ENCODE data around the gene KMT2C.
"Not testable (repeated sequence)": the region's sequence is repeated elsewhere in the genome, so short reads cannot be mapped to it uniquely, and the experiment has no call there.

KMT2C gene

DNA sequence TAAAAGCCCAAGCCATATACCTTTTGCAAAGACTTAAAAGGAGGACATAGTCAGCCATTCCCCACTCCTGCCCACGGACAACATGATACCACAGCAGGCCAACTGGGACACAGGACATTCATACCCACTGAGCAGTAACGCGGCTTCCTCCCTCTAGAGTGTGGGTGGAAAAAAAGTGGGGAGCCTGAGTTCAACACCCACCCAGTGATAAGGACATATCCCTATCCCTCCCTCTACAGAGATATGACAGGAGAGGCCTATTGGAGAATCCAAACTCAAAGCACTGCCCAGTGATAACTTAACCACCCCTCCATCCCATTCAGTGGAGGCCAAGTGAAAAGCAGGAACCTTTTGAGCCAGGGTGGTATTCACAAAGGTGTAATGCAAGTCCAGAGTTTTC is 148.8 kb downstream of the KMT2C start:
- not testable (repeated sequence) for DNase-seq

DNA sequence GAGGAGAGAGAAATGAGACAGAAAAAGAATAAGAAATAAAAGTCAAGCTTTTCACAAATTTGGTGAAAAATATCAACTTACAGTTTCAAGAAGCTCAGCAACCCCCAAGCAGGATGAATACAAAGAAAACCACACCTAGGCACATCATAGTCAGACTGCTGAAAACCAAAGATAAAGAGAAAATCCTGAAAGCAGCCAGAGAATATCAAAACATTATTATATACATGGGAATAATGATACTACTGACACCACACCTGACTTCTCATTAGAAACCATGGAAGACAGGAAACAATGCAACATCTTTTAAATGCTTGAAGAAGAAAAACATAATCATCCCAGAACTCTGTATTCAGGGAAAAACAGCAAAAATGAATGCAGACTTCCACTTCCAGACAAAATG is 149.6 kb downstream of the KMT2C start:
- DNase-seq, result not testable (repeated sequence)

DNA sequence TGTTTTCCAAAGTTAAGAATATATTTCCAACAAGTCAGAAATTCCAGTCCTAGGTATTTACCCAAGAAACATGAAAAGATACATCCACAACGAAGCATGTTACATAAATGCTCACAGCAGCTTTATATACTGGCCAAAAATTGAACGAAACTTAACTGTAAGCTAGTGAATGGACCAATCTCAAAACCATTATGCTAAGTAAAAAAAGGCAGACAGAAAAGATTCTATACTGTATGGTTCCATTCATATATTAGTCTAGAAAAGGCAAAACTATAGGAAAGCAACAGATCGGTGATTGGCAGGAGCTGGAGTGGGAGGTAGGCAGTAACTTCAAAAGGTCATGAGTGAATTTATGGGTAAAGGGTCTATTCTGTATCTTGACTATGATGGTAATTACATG is 150.8 kb downstream of the KMT2C start:
- not testable (repeated sequence) for DNase-seq

DNA sequence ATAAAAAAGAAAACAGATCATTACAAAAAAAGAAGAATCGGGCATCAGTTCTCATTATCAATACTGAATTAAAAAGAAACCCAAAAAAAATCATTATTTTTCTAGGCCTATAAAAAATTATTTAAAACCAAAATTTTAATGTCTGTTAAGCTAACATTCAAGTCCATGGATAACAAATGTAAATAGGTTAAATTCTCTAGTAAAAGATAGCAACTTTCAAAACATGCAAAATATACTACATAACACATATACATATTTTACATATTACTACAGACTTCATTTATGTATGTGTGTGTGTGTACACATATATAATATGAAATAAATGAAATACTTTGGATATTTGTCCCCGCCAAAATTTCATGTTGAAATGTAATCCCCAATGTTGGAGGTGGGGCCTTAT is 158.1 kb downstream of the KMT2C start:
- not testable (repeated sequence) for DNase-seq

DNA sequence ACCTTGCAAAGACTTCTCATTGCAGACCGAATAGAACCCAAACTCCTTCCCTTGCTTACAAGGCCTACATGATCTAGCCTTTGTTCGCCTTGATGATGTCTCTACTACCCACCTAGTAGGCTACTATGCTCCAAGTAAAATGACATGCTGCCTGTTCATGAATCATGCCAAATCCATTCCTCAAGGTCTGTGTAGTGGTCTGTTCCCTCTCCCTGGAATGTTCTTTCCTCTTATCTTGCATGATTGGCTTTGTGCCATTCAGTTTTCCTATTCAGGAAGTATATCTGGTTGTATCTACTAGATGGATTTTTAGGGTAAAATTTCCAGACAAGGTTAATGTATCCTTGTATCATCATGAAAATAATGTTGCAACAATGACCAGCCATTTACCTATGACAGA is 165.4 kb downstream of the KMT2C start:
- DNase-seq, result not testable (repeated sequence)

DNA sequence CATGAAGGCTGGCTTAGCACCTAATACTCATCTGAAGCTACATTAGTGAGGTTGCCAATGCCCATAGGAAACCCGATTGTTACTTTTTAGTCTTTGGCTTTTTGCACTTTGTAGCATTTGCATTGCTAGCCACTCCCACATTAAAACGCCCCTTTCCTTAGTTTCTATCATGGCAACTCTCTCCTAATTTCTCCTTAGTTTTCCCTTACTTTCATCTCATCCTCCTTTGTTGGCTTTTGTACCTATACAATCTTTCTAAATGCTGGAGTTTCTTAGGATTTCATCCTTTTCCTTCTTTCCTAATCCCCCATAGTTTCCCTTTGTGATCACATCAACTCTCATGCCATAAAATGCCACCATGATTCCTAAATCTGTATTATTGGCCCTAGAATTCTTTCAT is 168.9 kb downstream of the KMT2C start:
- DNase-seq, result not testable (repeated sequence)

DNA sequence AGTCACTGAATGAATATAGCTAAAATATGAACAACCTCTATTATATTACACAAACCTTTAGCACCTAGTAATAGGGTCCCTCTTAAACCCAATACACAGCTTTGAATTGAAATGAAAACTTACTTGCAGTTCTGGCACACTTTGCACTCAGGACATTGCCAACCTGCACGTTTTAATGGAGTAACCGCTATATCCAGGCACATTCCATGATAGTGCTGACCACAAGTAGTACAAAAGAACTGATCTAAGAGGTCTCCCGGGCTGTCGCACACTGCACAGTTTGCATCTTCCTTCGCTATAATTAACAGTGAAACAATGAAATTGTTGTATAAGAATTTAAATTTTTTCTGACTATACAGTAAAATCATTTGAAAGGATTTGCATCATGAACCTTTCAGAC is 170.9 kb downstream of the KMT2C start:
- not testable (repeated sequence) for DNase-seq

DNA sequence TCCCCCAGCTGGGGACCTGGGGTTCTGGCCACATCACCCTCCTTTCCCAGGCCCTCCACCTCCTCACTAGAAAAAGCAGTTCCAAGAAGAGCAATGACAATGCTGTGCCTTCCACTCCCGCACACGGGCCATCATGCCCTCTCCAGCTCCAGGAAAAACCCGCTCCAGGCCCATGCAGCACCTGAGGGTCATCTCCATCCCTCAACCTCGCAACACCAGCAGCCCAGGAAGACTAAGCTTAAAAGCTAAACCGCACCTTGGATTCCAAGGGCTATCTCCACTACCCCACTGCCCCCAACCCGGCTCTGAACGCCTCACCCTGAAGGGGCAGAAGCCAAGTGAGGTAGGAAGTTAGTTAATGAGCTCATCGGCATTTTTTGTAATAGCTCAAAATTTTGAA is 173.7 kb downstream of the KMT2C start:
- DNase-seq, result not testable (repeated sequence)

DNA sequence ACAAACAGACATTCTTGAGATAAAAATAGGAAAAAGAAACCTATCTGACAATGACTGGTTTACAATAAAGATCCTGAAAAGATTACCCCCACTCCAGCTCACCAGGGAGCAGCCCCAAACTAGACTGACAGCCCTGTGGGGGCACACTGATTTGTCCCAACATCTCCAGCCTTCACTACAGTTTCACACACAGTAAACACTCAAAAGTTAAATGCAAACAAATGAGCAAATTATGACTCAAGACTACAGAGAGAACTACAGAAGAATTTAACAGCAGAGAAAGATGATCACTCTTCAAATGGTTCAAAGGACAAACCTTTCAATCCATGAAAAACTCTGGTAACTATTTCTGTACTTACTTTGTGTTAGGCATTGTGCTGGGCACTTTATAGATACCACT is 176.2 kb downstream of the KMT2C start:
- DNase-seq, result not testable (repeated sequence)

DNA sequence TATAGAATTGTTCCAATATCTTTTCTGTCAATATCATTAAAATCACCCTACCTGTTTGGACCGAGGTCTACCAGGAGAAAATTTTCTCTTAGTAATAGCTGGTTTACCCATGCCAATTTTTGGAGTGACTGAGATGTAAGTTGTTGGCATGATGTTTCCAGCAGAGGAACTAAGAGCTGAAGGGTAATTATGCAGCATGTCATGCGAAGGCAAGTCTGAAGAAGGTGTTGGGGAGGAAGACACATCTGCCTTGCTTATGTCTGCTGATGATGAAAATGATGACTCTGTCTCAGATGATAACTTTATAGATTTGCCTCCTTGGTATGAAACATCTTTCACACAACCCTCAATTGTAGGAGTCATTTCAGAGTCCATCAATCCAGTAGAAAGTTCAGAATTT is 188.0 kb downstream of the KMT2C start:
- DNase-seq, result not testable (repeated sequence)

DNA sequence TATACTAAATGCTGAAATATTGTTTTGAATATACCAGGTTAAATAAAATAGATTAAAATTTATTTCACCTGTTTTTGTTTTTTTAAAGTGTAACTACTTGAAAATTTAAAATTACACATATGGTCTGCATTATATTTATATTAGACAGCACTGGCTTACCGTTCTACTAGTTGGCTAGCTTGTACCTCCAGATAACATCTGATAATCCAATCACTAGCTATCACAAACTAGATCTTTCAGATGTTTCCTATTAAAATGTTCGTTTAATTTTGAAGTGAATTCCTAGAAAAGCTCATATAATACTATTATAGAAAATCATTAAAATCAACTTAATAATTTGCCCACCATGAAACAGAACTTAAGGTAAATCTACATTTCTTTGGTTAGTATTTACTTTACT is 190.4 kb downstream of the KMT2C start:
- DNase-seq, result not testable (repeated sequence)

DNA sequence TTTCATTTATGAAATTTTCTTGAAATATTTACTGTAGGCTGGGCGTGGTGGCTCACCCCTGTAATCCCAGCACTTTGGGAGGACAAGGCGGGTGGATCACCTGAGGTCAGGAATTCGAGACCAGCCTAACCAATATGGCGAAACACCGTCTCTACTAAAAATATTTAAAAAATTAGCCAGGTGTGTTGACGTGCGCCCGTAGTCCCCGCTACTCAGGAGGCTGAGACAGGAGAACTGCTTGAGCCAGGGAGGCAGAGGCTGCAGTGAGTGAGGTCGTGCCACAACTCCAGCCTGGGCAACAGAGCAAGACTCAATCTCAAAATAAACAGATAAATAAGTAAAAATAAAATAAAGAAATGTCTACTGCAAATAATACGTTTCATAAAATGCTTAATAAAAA is 192.3 kb downstream of the KMT2C start:
- not testable (repeated sequence) for DNase-seq

DNA sequence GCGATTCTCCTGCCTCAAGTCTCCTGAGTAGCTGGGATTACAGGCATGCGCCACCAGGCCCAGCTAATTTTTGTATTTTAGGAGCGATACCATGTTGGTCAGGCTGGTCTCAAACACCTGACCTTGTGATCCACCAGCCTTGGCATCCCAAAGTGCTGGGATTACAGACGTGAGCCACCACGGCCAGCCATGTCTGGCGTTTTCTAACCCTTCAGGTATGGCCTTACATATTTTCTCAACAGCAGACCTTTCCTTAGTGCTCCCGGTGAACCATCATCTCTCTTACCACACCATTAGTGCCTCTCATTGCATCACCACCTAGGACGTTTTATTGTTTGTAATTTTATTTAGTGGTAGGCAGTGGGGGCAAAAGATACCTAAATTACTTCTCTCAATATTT is 194.5 kb downstream of the KMT2C start:
- DNase-seq, result not testable (repeated sequence)

DNA sequence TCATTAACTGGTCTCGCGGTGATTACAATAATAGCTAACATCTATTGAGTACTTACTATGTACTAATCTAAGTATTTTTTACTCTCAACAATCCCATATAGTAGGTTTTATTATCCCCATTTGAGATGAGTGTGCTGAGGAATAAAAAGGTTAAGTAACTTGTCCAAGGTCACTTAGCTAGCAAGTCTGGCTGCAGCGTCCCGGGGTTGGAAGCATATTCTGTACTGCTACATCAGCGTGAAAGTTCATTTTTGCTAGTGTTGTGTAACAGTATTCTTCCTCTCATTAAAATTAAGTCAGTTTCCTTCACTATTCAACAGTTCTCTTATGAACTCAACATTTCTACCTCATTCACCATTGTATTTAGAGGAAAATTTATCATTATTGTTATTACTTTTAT is 199.5 kb downstream of the KMT2C start:
- not testable (repeated sequence) for DNase-seq

DNA sequence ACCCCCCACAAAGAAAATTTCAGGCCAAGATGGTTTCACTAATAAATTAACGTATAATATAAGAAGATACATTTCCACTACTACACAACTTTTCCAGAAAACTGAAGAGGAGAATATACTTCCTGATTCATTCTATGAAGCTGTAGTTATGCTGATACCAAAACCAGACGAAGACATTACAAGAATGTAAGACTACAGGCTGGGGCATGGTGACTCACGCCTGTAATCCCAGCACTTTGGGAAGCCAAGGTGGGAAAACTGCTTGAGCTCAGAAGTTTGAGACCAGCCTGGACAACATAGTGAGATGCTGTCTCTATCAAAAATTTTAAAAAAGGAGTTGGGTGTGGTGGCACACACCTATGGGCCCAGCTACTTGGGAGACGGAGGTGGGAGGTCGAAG is 201.4 kb downstream of the KMT2C start:
- not testable (repeated sequence) for DNase-seq

DNA sequence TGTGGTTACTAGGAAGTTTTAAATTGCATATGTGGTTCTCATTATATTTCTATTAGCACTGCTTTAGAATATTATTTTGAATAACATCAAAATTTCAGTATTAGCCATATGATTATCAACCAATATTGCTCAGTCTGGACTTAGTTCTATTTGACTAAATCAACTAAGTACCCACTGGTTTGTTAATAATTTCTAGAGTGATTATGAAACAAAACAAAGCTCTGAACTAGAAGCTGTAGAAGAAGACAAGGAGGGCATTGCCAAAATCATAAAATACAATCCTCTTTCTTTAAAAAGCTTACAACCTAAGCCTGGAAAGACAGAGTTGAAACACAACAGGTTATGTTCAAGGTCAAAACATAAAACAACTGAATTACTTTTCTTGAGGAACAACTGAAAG is 204.7 kb downstream of the KMT2C start:
- DNase-seq, result no peak

DNA sequence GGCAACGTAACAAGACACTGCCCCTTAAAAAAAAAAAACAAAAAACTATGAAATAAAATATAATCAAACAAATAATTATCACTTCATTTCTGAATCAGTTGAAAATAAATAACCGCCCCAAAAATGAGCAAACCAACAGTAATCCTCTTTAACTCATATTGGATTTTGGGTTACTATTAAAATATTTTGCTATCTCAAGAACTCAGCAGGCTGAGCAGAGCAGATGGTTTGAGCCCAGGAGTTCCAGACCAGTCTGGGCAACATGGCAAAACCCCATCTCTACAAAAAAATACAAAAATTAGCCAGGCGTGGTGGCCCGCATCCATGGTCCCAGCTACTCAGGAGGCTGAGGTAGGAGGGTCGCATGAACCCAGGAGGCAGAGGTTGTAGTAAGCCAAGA is 216.2 kb downstream of the KMT2C start:
- not testable (repeated sequence) for DNase-seq

DNA sequence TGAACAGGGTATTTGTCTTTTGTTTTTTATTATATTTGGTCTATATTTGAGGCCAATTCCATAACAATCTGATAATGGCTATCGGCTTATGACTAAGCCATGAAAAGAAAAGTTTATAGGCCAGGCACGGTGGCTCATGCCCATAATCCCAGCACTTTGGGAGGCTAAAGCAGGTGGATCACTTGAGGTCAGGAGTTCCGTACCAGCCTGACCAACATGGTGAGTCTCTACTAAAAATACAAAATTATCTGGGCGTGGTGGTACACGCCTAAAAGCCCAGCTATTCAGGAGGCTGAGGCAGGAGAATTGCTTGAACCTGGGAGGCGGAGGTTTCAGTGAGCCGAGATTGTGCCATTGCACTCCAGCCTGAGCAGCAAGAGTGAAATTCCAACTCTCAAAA is 227.0 kb downstream of the KMT2C start:
- not testable (repeated sequence) for DNase-seq

DNA sequence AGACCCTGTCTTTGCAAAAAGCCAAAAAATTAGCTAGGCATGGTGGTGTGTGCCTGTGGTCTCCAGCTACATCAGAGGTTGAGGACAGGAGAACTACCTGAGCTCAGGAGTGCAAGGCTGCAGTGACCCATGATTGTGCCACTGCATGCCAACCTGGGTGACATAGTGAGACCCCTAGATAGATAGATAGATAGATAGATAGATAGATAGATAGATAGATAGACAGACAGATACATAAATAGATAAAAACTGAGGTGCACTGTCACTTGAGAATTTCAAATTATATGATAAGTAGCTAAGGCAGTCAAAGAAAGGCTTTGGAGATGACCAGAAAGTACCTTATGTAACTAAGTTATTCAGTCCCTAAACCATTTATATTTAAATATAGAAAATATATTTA is 231.4 kb downstream of the KMT2C start:
- not testable (repeated sequence) for DNase-seq

DNA sequence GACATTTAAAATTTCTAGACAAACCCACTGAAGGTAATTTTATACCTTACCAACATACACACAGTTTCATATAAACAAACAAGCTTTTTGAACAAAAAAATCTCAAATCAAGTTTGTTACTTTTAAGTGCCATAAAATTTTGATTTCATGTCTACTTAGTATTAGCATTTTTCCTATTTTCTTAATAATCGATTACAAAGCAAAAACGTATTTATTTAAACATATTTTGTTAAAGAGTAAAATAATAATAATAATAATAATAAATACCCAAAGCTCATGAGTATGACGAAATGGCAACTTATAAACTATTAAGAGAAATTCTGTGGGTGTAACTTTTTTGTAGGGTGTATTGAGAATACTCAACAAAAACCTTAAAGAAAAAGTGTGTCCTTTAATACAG is 232.7 kb downstream of the KMT2C start:
- DNase-seq, result no peak

DNA sequence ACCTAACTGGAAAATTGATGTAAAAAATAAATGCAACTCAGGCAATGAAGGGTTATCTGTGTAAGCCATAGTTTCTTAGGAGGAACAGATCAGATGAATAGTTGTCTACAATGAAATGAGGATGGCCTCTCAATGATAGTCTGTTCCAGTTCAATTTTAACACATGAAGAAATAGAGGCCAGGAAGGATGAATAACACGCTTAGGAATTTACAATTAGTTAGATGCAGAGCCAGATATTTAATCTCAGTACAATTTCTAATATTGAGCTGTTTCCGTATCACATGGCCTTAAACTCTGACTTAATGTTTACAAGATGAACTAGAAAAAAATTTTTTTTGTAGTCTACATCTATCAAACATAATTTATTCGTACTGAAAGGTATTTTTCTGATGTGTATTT is 233.7 kb downstream of the KMT2C start:
- no peak for DNase-seq

DNA sequence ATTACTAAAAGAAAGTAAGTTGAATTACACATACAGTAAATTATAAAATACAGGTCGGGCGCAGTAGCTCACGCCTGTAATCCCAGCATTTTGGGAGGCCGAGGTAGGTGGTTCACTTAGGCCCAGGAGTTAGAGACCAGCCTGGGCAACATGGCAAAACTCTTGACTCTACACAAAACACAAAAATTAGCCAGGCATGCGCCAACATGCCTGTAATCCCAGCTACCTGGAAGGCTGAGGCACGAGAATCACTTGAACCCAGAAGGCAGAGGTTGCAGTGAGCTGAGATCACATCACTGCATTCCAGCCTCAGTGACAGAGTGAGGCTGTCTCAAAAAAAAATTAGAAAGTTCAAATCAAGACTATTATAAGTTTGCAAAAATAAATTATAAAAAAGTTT is 235.4 kb downstream of the KMT2C start:
- no peak for DNase-seq

DNA sequence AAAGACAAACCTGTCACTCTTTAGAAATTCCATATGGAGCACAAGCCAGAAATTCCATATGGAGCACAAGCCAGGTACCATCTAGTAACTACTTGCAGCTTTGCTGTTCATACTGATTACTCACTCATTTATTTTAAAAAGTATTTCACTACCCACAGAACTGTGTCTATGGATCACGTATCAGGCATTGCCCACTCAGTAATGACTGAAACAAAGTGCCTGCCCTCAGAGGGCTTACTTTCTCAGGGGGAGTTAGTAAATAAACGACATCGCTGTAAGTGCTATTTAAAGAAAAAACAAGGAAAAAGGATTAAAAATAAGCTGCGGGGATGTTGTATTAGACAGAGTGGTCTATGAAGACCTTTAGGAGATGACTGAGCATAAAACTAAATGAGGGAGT is 239.4 kb downstream of the KMT2C start:
- no peak for DNase-seq

DNA sequence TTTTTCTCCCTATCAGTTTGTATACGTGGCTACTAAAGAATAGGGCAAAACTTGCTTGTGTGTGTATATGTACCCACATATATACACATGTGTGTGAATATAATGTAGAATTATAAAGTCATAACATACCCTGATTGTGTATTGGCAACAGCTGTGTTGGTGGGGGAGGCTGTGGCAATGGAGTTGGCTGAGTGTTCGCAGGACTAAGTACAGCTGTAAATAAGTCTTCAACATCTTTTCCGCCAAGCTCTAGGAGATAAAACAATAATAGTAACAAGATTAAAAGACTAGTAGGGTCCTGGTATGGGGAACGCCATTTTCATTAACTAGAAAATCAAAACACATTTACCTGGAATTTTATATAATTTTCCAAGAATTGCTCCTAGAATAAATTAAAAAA is 241.9 kb downstream of the KMT2C start:
- no peak for DNase-seq

DNA sequence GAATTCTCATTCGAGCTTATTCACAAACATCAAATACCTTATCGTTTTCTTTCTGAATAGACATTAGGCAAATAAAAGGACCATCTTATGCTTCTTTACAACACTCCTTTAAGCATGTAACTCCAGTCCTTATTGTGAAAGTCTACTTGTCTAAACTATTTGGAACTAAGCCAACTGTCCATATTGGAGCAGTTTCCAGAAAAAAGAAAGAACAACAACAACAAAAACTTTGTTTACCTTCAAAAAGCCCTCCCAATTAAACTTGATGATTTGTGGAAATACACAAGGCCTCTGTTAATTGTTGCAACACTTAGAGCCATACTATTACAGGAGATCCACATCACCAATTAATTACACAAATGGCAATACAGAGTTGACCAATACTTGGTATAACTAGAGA is 246.7 kb downstream of the KMT2C start:
- no peak for DNase-seq

DNA sequence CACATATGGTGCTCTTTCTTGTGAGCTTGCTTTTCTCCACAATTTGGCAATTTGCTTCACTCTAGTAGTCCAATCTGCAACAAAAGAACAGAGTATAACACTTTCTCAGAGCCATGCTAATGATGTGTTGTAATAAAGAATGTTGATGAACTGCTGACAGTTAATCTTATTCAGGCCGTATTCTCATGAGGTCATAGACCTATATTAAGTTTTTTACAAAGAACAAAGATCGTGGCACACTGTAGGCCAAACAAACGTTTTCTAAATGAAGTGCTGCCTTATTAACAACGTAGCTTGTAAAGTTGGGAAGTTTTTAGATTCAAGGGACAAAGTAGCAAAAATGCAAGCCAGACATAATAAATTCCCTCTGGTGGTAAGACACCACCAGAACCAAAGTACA is 250.2 kb downstream of the KMT2C start:
- no peak for DNase-seq
